ENCODE data around the gene PODXL2. TPM values are rescaled to one million over a fixed set of nuclear protein-coding genes. Genes with fewer than 3 reads are reported as not detected.

PODXL2 gene
- total RNA-seq, 4 donors from 2014 or later: 2.1 to 5.5 (median 4.4) TPM

DNA sequence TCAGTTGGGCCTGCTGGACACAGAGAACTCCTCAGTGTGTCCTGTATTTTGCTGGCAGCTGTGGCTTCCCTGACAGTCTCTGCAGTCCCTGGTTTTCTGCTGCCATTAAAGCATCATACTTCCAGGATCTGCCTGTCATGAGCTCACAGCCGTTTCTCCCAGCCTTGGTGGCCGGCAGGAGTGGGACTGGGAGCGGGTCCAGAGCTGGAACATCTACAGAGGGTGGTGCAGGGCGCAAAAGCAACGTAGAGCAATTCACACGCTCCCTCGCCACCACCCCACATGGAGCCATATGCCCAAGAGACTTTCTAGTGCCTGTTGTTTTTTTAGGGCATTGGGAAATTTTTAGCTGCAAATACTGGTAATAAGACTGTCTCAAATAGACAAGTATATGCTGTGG, 77.3 kb downstream of the PODXL2 start:
- TF ChIP-seq CTCF (IDR thresholded peaks at IDR 0.05) (no peak), POLR2A (IDR thresholded peaks at IDR 0.05) (no peak)
- H3K4me3 ChIP-seq: no peak overlapping the region
- no peaks in the 10 kb centered on the region for H3K27me3 ChIP-seq
- no peak for DNase-seq
- peaks cover 0 to 46% (median 17%) of the 10 kb centered on the region in 3 donors for H3K4me1 ChIP-seq
- H3K9me3 ChIP-seq: no peaks in the 10 kb centered on the region
- intact Hi-C loops (cut with DNase I): loop anchor here (10.0 kb wide), 1 partner anchor 118 kb away; the partner anchor contains the start of gene MGLL
- 70 to 74% methylated on average over 5 to 7 of the region's 7 CpGs for WGBS, 2 donors
- H3K36me3 ChIP-seq: peaks cover 0 to 85% (median 0%) of the 10 kb centered on the region in 3 donors
- H3K27ac ChIP-seq: peak overlapping the region in 3 of 4 donors; percentile 46 to 64 (median 54)

DNA sequence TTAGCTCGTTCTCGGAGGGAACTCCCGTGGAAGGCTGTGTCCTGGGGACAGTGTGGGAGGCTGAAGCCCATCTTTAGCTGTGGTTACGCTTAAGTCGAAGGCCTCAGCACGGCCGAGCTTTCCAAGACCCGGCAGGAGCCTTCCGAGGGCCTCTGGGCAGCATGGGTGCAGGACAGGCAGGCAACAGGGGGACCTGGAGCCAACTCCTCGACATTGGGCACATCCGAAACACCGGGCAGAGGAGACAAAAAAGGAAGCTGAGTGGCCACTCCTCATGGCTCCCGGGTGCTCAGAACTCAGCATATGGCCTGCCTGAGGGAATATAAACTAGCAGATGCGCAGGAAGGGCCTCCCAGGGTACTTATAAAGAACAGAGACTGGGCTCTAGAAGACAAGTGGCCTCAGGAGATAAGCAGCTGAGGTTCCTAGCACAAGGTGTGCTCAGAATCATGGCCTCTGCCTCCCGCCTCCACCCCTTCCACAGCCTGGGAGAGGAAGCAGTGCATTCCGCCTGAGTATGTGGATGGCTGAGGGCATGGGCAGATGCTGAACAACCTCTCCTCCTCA, 77.9 kb downstream of the PODXL2 start:
- H3K27me3 ChIP-seq: no peaks in the 10 kb centered on the region
- TF ChIP-seq CTCF (IDR thresholded peaks at IDR 0.05): no peak
- H3K36me3 ChIP-seq: peaks cover 0 to 80% (median 0%) of the 10 kb centered on the region in 3 donors
- H3K4me3 ChIP-seq: no peak overlapping the region
- H3K4me1 ChIP-seq: peaks cover 0 to 41% (median 15%) of the 10 kb centered on the region in 3 donors
- no peak for DNase-seq
- intact Hi-C loops (cut with DNase I): loop anchor here (10.0 kb wide), 1 partner anchor 118 kb away; the partner anchor contains the start of gene MGLL
- H3K9me3 ChIP-seq: no peaks in the 10 kb centered on the region
- WGBS, 2 donors: 74 to 88% methylated on average over 14 to 15 of the region's 16 CpGs
- peak overlapping the region in 3 of 4 donors; percentile 46 to 64 (median 54) for H3K27ac ChIP-seq

DNA sequence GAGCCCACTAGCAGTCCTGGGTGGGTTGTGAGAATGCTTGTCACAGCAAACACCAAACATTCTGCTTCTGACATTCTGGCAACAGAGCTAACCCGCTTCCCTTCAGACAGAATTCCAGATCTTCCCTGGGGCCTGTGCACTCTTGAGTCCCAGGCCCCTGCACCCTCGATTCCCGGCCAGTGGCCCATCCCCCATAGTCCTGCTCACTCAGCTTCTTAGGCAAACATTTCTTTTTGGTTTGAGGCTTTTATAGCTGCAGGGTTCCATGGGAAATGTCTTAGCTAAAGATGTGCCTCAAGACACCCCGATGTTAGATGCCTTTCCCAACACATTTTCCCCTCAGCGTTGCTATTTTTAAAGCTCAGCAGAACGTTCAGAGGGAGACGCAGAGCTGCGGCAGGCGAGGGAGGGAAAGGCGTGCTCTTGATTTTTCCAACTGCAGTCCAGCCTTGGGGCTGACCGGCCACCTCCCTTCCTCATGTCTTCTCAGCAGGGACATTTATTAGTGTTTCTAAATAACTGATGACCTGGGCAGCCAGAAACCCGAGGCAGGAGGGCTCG, 78.9 kb downstream of the PODXL2 start:
- 40 to 55% methylated on average over 11 to 13 of the region's 13 CpGs for WGBS, 2 donors
- TF ChIP-seq POLR2A (IDR thresholded peaks at IDR 0.05): no peak
- no peak for TF ChIP-seq CTCF (IDR thresholded peaks at IDR 0.05)
- no peaks in the 10 kb centered on the region for H3K27me3 ChIP-seq
- H3K27ac ChIP-seq: peak overlapping the region; percentile 15 to 64 (median 50)
- H3K4me1 ChIP-seq: peaks cover 0 to 38% (median 17%) of the 10 kb centered on the region in 3 donors
- intact Hi-C loops (cut with DNase I): loop anchor here (10.0 kb wide), 1 partner anchor 117 kb away; the partner anchor contains the start of gene MGLL
- H3K36me3 ChIP-seq: peaks cover 0 to 80% (median 0%) of the 10 kb centered on the region in 3 donors
- no peak for DNase-seq
- no peak overlapping the region for H3K4me3 ChIP-seq
- H3K9me3 ChIP-seq: no peaks in the 10 kb centered on the region

DNA sequence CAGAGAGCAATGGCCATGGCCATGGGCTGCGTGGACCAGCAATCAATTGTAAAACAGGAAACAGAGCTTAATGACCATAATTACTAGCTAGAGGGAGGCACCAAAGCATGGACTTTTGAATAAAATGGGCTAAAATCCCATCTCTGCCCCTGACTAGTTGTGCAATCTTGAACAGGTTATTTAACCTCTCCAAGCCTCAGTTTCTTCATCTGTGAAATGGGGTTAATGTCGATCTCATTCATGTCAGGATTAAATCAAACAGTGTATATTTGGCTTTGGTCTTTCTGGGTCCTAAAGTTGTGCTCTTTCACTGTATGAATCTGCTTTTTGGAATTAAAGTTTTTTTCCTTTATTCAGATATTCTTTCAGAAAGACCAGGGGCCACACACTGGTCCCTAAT, 79.9 kb downstream of the PODXL2 start:
- Histone ChIP-seq H3K4me1 (peaks cover 0 to 47% (median 17%) of the 10 kb centered on the region in 3 donors), H3K9me3 (no peaks in the 10 kb centered on the region), H3K27ac (peak overlapping the region in 3 of 4 donors; percentile 46 to 64 (median 54)), H3K4me3 (no peak overlapping the region), H3K27me3 (no peaks in the 10 kb centered on the region), H3K36me3 (peaks cover 0 to 80% (median 0%) of the 10 kb centered on the region in 3 donors)
- no peak for DNase-seq
- intact Hi-C loops (cut with DNase I): loop anchor here (10.0 kb wide), 1 partner anchor 116 kb away; the partner anchor contains the start of gene MGLL
- 91 to 96% methylated on average over 1 to 2 of the region's 2 CpGs for WGBS, 2 donors
- TF ChIP-seq CTCF (IDR thresholded peaks at IDR 0.05) (no peak), POLR2A (IDR thresholded peaks at IDR 0.05) (no peak)
